H1 (cell line): ENCODE results near the gene AMMECR1L. TPM values are rescaled to one million over a fixed set of nuclear protein-coding genes. Genes with fewer than 3 reads are reported as not detected.

Source experiments
- JUND ChIP-seq: IDR thresholded peaks from 2 replicates; pipeline ENCODE4 v1.6.1; 2011; ENCODE audit warnings: mild to moderate bottlenecking, improper control_type of control experiment, low read length
- polyA plus RNA-seq, 7 experiments: library from polyadenylated mRNA; depleted of rRNA in 3 of 7; stranded (reverse) in 5 of 7; unstranded in 2 of 7; fragments of >200 nt in 5 of 7; fragments of 200-250 nt in 2 of 7; gene quantifications; 1 replicate in 5 of 7; 2 replicates in 1 of 7; 4 replicates in 1 of 7; pipeline versions ENCODE4 v1.2.1 to v1.2.3, GENCODE V29; 2011 to 2013; ENCODE audit warnings: missing spikeins in 2 of 7, mixed read lengths in 2 of 7
- total RNA-seq: library from RNA; stranded (reverse); fragmentation: NEBNext Ultra II Directional; extraction: Animal tissue kit (Norgen Biotek cat#: 25700); gene quantifications from 2 replicates; pipeline ENCODE4 v1.2.1, GENCODE V29; 2021

Gene AMMECR1L
- total and polyA plus RNA-seq, 2 of the 8 experiments (the other 6 are each of a cell fraction or from before 2014, with no cell fraction given): 10.1 to 18.8 TPM

- no peak for TF ChIP-seq JUND
These were observed 23.5 kb downstream of the AMMECR1L start (continued) for GRCh38 chr2:127862228-127862627.
